NK-92 (cell line): ENCODE measurements around the gene CD99L2.

ENCODE experiments used
- DNase-seq: peaks from one replicate; lab custom pipeline; 2025; ENCODE audit not compliant: unreplicated experiment; lab: John Stamatoyannopoulos, UW

Gene CD99L2, protein sequence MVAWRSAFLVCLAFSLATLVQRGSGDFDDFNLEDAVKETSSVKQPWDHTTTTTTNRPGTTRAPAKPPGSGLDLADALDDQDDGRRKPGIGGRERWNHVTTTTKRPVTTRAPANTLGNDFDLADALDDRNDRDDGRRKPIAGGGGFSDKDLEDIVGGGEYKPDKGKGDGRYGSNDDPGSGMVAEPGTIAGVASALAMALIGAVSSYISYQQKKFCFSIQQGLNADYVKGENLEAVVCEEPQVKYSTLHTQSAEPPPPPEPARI

DNA sequence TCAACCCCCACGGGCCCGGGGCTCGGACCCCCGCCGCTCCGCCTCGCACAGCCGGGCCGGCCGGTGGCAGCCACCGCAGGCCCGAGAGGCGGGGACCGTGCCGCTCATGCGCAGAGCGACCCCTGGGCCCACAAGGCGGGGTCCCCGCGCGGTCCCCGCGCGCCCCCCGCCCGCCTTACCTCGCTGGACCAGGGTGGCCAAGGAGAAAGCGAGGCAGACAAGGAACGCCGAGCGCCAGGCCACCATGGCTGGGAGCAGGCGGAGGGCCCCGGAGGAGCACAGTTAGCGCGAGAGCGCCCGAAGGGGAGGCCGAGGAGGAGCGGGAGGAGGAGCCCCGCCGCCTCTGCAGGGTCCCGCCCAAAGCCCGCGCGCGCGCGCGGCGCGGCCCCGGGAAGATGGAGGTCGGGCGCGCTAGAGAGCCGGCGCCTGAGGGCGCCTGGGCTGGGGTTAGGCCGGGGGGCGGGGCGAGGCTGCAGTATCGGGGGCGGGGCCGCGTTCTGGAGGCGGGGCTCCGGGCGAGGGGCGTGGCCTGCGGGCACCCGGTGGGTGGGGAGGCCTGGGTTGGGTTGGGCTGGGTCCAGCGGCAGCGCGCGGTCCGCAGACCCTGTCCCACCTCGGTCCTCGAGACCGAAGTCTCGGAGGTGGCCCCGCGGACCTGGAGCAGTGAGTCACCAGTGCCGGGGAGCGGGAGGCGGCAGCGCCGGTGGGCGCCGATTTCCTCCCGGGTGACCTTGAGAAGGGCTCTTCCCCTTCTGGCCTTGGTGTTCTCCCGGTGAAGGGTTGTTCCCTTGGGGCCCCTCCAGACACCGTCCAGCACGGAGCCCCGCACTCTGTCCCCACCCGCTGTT is at the start of gene CD99L2:
TSS of gene CD99L2 (minus strand) at position 326 of the 848 bp plus-strand sequence. CDS start at position 246, 80 bp downstream.
- peak; percentile 11 for DNase-seq

DNA sequence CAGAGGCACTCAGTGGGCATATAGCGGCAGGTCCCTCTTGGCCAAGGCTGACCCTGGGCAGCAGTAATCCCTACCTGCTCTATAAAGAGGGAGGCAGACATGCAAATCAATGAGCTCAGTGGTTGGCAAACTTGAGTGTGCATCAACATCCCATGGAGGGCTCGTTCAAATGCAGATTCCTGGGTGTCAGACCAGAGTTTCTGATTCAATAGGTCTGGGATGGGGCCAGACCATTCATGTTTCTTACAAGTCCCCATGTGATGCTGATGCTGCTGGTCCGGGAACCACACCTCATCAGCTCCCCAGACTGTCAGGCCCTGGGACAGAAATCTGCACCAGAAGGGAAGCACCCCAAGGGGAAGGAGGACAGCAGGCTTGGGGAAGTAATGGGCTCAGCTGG is 45.8 kb upstream of the CD99L2 start:
- no peak for DNase-seq

DNA sequence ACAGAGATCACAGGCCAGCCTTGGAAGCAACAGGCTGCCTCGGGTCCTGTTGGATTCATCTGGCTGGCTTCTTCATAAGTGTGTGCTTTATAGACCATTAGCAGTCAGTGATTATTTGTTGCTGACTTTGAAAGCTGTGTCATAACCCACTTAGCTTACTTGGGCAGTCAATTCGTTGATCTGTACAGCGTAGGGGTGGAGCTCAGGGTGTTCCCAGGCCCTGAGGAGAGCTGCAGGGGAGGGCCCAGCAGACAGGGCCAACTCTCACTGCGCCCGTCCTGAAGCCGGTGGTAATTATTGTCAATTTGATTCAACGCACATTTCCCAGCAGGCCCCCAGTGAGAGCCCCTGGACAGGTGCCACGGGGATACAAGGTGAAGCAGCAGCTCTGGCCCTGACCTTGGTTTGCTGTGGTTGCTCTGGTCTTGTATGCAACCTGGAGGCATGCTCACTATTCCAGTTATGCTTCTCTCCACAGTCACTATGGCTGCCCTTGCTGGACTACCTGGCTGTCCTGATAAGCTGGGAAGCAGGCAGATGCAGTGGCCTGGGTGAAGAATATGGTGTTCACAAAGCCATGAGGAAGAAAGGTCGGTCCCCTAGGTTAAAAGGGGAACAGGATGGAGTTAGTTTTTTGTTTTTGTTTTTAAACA is 44.6 kb upstream of the CD99L2 start:
- no peak for DNase-seq

DNA sequence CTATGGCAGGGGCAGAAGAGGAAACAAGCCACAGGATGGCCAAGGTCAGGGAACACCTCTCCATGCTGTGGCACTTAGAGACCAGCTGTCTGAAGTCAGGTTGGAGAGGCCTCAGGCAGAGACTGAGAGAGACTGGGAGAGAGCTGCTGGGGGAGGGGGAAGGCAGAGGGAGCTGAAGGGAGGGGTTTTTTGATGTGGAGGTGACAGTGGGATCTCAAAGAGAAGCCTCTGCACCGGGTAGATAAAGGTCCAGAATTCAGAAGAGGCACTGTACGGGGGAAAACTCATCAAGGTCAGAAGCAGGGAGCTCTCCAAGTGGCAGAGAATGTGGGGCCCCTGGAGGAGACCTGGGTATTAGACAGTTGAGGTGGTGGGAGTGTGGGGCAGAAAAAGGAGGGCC is 43.1 kb upstream of the CD99L2 start:
- no peak for DNase-seq

DNA sequence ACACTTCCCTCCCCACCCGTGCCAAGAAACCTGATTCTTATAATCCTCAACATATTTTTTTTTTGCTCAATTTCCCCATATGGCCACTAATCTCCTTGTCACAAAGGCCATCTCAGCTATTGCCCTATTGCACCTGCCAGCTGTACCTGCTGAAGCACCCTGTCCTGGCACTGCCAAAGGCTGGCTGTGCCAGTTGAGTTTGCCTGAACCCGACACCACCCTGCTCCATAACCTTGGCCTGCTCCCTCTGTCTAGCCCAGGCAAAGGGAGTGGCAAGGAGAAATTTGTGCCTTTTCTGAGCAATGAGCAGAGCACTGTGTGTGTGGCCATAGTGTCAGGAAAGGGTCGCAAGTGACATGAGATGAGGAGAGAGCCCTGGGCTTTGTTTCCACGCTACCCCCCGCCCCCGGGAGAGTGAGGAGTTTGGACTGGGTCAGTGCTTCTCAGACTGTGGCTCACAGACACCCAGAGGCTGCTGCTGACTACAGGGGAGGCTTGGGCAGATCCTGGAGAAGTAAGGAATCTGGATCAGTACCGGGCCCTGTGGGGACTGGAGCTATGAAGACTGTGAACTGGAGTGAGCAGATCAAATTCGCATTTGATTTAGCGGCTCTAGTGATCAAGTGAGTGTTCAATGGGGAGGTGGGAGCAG is 42.5 kb upstream of the CD99L2 start:
- DNase-seq: no peak

DNA sequence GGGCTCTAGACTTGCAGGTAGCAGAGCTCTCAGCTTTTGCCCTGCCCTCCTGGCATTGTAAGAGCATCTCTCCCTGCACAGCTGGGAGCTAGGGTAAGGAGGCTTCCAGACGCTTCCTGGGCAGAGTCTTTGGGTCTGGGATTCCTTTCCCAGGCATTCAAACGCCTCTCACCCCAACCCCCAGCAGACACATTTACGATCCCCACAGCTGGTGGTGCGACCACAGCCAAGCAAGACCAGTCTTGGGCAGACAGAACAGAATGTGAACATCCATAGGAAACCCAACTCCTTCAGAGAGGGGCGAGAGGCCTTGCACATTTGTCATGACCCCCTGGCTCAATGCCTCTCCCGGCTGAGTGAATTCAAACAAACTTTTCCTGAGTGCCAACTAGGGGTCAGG is 38.1 kb upstream of the CD99L2 start:
- DNase-seq: no peak

DNA sequence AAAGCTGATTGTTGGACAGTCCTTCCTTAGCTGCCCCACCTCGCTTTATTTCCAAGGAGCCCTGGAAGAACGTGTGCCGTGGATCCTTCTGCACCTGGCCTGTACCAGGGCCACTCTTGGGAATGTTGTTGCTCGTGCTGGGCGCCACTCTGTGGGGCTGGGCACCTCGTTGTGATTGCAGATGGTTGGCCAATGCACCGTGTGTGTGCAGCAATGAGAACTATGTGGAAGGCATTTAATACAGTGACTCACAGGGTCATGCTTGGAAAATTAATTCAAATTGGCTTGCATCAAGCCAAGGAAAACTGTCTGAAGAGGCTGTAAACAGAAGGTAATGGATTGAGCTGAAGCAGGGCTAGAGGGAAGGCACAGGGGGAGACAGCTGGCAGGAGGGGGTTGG is 37.0 kb upstream of the CD99L2 start:
- no peak for DNase-seq

DNA sequence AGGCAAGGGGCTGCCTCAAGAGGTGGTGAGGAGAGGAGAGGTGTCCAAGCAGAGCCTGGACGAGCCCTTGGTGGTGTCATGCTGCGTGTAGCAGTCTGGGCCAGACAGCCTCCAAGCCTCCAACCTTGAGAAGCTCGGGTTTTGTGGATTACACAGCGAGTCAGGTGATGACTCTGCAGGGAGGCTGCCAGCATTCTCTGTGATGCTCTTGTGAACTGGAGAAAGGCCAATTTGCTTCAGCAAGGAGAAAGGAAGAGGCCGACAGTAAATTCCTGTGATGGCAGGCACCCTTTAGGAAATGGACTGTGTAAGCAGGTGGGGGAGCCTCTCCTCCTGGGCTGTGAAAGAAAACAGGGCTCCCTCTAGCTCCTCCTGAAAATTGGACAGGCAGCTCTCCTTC is 36.0 kb upstream of the CD99L2 start:
- DNase-seq: no peak

DNA sequence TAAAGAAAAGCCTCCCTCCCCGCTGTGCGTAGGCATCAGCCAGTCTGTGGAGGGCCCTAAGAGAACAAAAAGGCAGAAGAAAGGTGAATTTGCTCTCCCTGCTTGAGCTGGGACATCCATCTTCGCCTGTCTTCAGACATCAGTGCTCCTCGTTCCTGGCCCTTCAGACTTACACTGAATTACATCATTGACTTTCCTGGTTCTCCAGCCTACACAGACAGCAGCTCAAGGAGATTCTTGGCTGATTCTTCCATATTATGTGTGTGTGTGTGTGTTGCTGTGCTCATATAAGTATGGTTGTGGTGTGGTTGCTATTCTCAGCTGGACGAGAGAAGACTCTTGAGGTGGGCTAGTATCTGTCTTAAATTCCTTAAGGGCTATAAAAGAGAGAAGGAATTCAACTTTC is 35.5 kb upstream of the CD99L2 start:
- no peak for DNase-seq

DNA sequence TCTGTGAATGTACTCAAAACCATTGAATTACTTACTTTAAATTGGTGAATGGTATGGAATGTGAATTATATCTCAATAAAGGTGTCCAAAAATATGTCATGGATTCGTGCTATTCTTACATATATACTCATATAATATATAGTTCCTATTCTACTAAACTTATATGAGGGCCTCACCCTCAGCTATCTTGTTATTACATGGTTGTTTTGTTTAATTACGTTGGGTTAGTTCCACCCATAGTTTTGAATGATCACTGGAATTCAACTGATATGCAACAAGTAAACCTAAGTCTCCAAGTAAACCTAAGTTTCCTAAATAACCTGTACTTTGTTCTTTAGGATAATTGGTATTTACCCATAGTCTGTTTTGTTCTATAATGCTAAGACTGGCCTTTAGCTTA is 30.6 kb upstream of the CD99L2 start:
- no peak for DNase-seq

DNA sequence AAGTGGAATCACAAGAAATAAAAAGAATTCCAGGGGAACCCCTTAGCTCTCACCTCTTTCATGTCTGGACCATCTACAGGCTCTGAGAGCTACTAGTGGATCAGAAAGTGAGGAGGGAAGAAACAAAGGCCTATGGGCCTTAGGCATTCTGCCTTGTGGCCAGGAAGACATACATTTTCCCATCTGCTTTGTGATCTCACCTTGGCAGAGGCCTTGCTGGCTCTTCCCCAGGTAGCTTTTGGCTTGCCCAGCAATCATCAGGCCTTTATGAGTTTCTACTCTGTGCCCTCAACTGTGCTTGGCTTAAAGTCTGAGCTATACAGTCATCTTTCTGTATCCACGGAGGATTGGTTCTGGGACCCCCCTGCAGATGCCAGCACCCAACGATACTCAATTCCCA is 28.3 kb upstream of the CD99L2 start:
- no peak for DNase-seq

DNA sequence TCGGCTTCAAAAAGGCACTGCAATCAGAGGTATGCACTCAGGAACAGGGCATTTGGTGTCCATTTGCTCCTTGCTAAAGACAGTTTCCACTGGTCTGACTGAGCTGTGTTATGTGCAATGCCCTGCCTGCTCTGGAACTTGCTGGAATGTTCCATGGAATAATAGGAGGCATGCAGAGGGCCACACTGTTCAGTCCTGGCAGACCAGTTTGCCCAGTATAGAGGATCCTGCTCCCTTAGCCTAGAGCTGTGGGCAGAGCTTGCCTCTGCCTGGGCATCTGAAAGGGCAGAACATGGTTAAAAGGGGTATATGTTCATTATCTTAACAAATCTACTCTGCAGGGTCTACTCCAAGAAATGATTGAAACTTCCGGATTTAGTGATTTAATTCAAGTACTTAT is 27.8 kb upstream of the CD99L2 start:
- DNase-seq: no peak

DNA sequence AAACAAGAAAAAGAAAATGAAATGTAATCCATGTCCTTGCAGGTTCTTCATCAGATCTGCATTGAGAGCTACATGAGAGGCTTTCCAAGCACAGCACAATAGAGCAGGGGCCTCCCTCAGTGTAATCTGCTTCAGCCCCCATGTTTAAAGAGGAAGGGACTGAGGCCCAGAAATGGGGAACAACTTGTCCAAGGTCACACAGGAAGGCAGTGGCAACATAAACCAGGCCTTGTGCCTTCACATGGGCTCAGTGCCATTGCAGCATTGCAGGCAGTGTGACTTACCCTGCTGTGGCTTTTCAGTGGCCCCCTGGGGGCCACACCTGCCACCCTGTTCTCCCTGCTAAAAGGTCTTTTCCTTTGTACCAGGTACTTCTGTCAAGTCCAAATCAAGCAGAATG is 20.9 kb upstream of the CD99L2 start:
- DNase-seq: no peak

DNA sequence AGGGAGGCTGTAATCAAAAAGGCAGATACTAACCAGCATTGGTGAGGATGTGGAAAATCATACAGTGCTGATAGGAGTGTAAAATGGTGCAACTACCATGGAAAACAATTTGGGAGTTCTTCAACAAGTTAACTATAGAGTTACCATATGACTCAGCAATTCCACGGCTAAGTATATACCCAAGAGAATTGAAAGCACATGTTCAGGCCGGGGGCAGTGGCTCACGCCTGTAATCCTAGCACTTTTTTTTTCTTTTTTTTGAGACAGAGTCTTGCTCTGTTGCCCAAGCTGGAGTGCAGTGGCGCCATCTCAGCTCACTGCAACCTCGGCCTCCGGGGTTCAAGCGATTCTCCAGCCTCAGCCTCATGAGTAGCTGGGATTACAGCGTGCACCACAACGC is 15.0 kb upstream of the CD99L2 start:
- DNase-seq: no peak

DNA sequence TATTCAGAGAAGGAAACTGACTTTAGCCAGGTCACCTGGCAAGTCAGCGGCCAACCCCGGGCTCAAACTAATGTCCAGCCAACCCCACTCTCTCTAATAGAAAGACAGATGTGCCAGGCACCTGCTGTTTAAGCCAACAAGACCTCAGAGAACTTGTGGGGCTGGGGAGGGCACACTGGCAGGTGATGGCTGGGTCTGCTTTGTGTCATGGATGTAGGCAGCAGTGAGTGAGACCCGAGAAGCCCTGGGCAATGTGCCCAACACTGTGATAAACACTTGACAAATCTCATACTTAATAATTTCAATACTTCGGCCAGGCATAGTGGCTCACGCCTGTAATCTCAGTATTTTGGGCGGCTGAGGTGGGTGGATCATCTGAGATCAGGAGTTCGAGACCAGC is 9.0 kb upstream of the CD99L2 start:
- DNase-seq: no peak

DNA sequence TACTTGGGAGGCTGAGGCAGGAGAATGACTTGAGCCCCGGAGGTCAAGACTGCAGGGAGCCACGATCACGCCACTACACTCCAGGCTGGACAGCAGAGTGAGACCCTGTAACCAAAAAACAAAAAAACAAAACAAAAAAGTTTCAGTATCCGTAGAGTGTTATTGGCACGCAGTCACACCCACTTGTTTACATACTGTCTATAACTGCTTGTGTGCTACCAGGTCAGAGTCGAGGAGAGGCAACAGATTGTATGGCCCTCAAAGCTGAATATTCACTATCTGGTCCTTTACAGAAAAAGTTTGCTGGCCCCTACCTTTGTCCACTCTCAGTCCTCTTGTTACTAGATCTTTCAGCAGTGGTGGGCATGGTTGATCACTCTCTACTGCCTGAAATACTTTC is 8.2 kb upstream of the CD99L2 start:
- no peak for DNase-seq

DNA sequence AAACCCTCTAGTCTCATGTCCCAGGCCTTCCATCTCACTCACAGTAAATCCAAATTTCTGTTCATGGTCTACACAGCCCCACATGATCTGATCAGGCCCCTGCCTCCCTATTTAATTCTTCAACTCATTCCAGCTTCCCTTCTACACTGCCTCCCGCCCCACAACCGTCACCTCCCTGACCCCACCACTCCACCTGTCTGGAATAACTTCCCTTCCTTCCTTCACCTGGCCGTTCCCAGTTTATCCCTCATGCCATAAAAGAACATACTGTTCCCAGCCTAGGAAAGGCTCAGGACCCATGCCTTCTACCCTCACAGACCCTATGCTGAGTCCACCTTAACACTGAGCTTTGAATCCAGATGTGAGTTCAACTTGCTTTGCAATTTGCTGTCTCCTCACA is 6.8 kb upstream of the CD99L2 start:
- no peak for DNase-seq

DNA sequence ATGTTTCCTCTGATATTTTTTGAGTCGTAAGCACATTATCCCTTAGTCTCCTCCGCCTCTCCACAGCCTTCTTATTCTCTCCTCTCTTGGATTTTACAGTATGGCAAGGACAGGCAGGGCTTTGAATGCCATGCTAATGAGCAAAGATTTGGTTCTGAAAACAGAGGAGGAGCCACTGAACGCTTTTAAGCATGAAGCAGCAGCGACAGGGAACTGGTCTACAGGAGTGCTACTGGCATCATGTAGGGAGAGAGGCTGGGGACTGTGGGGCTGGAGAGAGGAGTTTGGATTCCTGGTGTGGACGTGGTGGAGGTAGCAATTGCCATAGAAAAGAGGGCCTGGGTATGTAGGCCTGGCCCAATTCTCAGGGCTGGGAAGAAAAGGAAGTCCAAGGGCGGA is 4.6 kb upstream of the CD99L2 start:
- no peak for DNase-seq

DNA sequence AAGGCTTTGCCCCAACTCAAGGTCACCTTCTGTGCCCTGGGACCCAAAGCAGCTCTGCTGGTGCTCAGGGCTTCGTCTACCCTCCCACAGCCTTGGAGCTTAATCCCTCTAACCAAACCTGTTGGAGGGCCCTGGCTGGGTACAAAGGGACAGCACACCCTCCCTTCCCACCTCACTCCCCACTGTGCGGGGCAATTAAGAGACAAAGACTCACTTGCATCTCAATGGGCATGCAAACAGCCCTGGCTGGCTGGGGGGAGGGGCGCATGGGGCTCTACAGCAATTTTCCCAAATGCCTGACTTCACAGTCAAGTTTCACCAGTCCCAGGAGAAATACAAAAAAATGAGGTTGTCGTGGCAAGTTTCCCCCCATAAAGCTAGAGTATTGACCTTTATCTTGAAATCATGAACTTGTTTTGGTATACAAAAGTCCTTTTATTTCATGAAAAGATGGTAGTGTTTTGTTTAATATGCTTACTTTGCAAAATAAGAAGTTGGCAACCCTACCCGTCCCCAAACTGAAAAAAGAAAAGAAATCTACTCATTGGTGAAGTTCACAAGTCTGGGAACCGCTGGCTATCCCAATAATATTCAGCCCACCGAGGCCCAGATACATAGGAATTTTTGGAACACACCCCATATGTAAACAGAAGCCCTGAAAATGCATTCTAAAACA is 4.1 kb upstream of the CD99L2 start:
- no peak for DNase-seq

DNA sequence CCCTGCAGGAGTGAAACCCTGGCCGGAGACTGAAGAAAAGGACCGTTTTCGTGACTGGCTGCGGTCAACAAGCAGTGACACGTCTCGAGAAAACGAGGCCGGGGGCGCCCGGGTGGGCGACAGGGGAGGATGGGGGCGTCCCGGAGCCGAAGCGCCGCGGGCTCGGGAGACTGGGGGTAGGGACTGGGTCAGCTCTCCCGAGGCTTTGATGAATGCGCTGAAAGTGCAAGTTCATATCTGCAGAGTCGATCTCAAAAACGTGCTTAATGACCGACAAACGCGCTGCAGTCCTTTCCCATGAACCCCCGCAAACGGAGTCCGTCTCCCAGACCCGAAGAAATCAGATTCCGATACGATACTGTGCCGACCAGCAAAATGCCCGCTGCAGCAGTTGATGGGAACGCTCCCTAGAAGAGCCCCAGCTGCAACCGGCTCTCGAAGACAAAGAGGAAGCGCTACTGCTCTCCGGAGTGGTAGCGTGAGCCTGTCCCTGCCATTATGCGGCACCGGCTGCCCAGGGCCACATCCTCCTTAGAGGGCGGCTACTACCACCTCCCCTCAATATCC is 806 bp upstream of the CD99L2 start:
- DNase-seq: no peak
